ENCODE results near the gene YRDC. TPM values are rescaled to one million over a fixed set of nuclear protein-coding genes. Genes with fewer than 3 reads are reported as not detected.

Gene YRDC
- total RNA-seq, 1 experiment from 2014 or later, result 41.8 TPM

GRCh38 chr1:37761416-37762095 is 46.5 kb downstream of the YRDC start:
- Histone ChIP-seq H3K4me1 (ENCODE audit: insufficient read depth, low read length) (peaks cover 6% of the 10 kb centered on the region), H3K4me2 (ENCODE audit: low read length) (no peak overlapping the region), H3K9me2 (replicated peaks; ENCODE audit: low read length) (no peaks in the 10 kb centered on the region), H3K9ac (ENCODE audit: low read length) (no peak overlapping the region), H3K27me3 (ENCODE audit: low read length) (peaks cover 28% of the 10 kb centered on the region), H3K9me3 (ENCODE audit: low read length) (no peaks in the 10 kb centered on the region), H3K27ac (ENCODE audit: low read length) (no peak overlapping the region), H4K20me1 (ENCODE audit: low read length) (no peaks in the 10 kb centered on the region), H3K36me3 (ENCODE audit: low read depth, low read length) (no peaks in the 10 kb centered on the region), H3F3A (ENCODE audit: low read length, unreplicated experiment) (no peaks in the 10 kb centered on the region), H3K79me2 (ENCODE audit: low read length) (no peaks in the 10 kb centered on the region), H3K4me3 (ENCODE audit: low read length) (no peak overlapping the region), H2AFZ (ENCODE audit: low read length) (no peak overlapping the region)
- DNase-seq, result no peak
- intact Hi-C loops (cut with micrococcal nuclease), result no loop called here
- ATAC-seq, result no peak
- POLR2A ChIA-PET (ENCODE audit: unreplicated experiment), result no interaction called here
- CTCF ChIA-PET, result no interaction called here
- no TSS peak for BruUV-seq (replicated peaks)
- no peak for TF ChIP-seq EZH2 (IDR thresholded peaks at IDR 0.05; ENCODE audit: low read length, unreplicated experiment)

- Histone ChIP-seq H3F3A (ENCODE audit: low read length, unreplicated experiment) (no peaks in the 10 kb centered on the region), H3K27me3 (ENCODE audit: low read length) (peaks cover 8% of the 10 kb centered on the region; the same call in 1 of the 2 replicates), H3K27ac (ENCODE audit: low read length) (no peak overlapping the region), H4K20me1 (ENCODE audit: low read length) (no peaks in the 10 kb centered on the region), H3K4me3 (ENCODE audit: low read length) (no peak overlapping the region), H3K9me3 (ENCODE audit: low read length) (no peaks in the 10 kb centered on the region), H3K4me2 (ENCODE audit: low read length) (no peak overlapping the region), H3K36me3 (ENCODE audit: low read depth, low read length) (no peaks in the 10 kb centered on the region), H3K9ac (ENCODE audit: low read length) (no peak overlapping the region), H3K79me2 (ENCODE audit: low read length) (no peaks in the 10 kb centered on the region), H3K4me1 (ENCODE audit: insufficient read depth, low read length) (peaks cover 5% of the 10 kb centered on the region; the same call in 1 of the 2 replicates), H2AFZ (ENCODE audit: low read length) (no peak overlapping the region), H3K9me2 (replicated peaks; ENCODE audit: low read length) (no peaks in the 10 kb centered on the region)
- POLR2A ChIA-PET (ENCODE audit: unreplicated experiment), result no interaction called here
- intact Hi-C loops (cut with micrococcal nuclease), result no loop called here
- ATAC-seq, result no peak
- TF ChIP-seq, protein P1, sequence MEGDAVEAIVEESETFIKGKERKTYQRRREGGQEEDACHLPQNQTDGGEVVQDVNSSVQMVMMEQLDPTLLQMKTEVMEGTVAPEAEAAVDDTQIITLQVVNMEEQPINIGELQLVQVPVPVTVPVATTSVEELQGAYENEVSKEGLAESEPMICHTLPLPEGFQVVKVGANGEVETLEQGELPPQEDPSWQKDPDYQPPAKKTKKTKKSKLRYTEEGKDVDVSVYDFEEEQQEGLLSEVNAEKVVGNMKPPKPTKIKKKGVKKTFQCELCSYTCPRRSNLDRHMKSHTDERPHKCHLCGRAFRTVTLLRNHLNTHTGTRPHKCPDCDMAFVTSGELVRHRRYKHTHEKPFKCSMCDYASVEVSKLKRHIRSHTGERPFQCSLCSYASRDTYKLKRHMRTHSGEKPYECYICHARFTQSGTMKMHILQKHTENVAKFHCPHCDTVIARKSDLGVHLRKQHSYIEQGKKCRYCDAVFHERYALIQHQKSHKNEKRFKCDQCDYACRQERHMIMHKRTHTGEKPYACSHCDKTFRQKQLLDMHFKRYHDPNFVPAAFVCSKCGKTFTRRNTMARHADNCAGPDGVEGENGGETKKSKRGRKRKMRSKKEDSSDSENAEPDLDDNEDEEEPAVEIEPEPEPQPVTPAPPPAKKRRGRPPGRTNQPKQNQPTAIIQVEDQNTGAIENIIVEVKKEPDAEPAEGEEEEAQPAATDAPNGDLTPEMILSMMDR (conservative IDR thresholded peaks at IDR 0.05; ENCODE audit: low read depth, low read length), result no peak
- TF ChIP-seq EZH2 (IDR thresholded peaks at IDR 0.05; ENCODE audit: low read length, unreplicated experiment) (no peak), EZH2phosphoT487 (IDR thresholded peaks at IDR 0.05; ENCODE audit: borderline replicate concordance, low read length) (no peak)
- CTCF ChIA-PET, result no interaction called here
- no peak for DNase-seq
- no TSS peak for BruUV-seq (replicated peaks)
Measured at GRCh38 chr1:37759451-37759850, 48.6 kb downstream of the YRDC start.

DNA sequence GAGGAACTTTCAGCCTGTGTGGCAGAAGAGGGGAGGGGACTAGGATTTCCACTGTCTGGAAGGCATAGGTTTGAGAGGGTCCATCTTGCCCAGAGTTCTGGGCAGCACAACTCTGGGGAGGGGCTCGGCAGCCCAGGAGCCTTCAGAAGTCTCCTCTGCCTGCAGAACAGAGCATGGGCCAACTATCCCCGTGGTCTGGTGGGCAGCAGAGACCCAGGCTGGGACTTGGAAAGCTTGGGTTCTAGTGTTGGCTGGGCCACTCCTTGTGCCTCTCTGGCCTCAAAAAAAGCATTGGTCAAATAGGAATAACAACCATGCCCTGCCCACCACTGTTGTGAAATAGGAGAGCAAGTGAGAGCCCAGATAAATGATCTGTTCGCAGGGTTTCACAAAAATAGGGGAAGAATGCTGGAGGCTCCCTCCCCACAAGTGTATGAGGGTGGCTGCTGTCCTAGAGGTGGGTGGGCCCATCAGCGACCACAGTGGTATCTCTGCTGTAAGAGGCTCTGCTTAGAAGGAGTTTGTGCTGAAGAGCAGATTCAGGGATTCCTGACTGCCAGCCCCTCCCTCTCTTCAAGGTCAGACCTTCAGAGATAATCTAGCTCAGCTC is 52.0 kb downstream of the YRDC start:
- intact Hi-C loops (cut with micrococcal nuclease), result no loop called here

More for the DNA sequence above, 52.0 kb downstream of the YRDC start:
- ChIA-PET CTCF (no interaction called here), POLR2A (ENCODE audit: unreplicated experiment) (no interaction called here)
- TF ChIP-seq, protein P1 (conservative IDR thresholded peaks at IDR 0.05; ENCODE audit: low read depth, low read length), result no peak
- TF ChIP-seq EZH2phosphoT487 (IDR thresholded peaks at IDR 0.05; ENCODE audit: borderline replicate concordance, low read length) (no peak), EZH2 (IDR thresholded peaks at IDR 0.05; ENCODE audit: low read length, unreplicated experiment) (no peak)
- BruUV-seq (replicated peaks), result no TSS peak
- H3K4me1 ChIP-seq (ENCODE audit: insufficient read depth, low read length), result peaks cover 5% of the 10 kb centered on the region; the same call in 1 of the 2 replicates
- H2AFZ ChIP-seq (ENCODE audit: low read length), result no peak overlapping the region
- no peak overlapping the region for H3K4me3 ChIP-seq (ENCODE audit: low read length)
- DNase-seq (no peak), ATAC-seq (no peak)
- H3K36me3 ChIP-seq (ENCODE audit: low read depth, low read length), result no peaks in the 10 kb centered on the region
- H3K9ac ChIP-seq (ENCODE audit: low read length), result no peak overlapping the region
- no peaks in the 10 kb centered on the region for H3F3A ChIP-seq (ENCODE audit: low read length, unreplicated experiment)
- no peaks in the 10 kb centered on the region for H3K79me2 ChIP-seq (ENCODE audit: low read length)
- no peaks in the 10 kb centered on the region for H3K9me2 ChIP-seq (replicated peaks; ENCODE audit: low read length)
- H3K27ac ChIP-seq (ENCODE audit: low read length), result no peak overlapping the region
- no peaks in the 10 kb centered on the region for H3K27me3 ChIP-seq (ENCODE audit: low read length)
- no peaks in the 10 kb centered on the region for H4K20me1 ChIP-seq (ENCODE audit: low read length)
- no peak overlapping the region for H3K4me2 ChIP-seq (ENCODE audit: low read length)
- no peaks in the 10 kb centered on the region for H3K9me3 ChIP-seq (ENCODE audit: low read length)

Measured in PC-3 (cell line).